ENCODE results near the gene KATNB1.

DNA sequence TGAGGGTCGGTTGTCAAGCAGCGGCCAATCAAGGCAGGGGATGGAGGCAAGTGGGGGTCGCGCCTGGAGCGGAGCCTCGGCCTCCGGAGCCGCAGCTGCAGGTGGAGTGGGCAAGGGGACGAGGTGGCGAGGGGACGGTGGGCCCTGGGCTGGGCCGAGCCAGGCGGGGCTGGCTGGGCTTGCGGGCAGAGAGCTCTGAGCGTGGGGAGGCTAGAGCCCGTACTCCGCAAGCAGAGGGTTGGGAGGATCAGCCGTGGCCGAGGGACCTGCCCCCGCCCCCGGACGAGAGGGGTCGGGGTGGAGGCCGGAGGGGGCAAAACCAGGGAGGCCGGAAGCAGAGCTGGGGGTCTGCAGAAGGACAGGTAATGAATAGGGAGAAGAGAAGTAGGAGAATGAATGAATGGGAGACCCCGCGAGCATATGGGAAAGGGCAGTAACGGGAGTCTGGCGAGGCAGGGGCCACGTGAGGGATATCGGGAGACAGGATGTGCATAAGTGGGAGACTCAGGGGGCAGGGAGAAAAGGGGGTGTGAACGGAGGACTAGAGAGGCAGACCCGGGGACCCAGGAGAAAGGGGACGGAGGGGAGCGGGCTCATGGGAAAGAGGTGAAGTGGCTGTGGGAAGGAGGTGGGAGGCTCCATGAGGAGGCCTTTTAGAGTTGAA, at the start of gene KATNB1:
- TF ChIP-seq, protein P1, sequence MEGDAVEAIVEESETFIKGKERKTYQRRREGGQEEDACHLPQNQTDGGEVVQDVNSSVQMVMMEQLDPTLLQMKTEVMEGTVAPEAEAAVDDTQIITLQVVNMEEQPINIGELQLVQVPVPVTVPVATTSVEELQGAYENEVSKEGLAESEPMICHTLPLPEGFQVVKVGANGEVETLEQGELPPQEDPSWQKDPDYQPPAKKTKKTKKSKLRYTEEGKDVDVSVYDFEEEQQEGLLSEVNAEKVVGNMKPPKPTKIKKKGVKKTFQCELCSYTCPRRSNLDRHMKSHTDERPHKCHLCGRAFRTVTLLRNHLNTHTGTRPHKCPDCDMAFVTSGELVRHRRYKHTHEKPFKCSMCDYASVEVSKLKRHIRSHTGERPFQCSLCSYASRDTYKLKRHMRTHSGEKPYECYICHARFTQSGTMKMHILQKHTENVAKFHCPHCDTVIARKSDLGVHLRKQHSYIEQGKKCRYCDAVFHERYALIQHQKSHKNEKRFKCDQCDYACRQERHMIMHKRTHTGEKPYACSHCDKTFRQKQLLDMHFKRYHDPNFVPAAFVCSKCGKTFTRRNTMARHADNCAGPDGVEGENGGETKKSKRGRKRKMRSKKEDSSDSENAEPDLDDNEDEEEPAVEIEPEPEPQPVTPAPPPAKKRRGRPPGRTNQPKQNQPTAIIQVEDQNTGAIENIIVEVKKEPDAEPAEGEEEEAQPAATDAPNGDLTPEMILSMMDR (IDR thresholded peaks at IDR 0.05; ENCODE audit: poor library complexity, severe bottlenecking) = no peak
- TF ChIP-seq RAD21 (conservative IDR thresholded peaks at IDR 0.05) (peak; percentile 52), MXI1 (conservative IDR thresholded peaks at IDR 0.05; ENCODE audit: poor library complexity, severe bottlenecking) (peak; percentile 79), EZH2 (IDR thresholded peaks at IDR 0.05; ENCODE audit: borderline replicate concordance, insufficient read depth, low read length, poor library complexity, severe bottlenecking) (no peak), TAF1 (IDR thresholded peaks at IDR 0.05; ENCODE audit: low read depth) (peak; percentile 38), EP300 (conservative IDR thresholded peaks at IDR 0.05; ENCODE audit: poor library complexity, severe bottlenecking) (no peak), POLR2AphosphoS5 (IDR thresholded peaks at IDR 0.05) (peak; percentile 80), SMC3 (conservative IDR thresholded peaks at IDR 0.05; ENCODE audit: poor library complexity) (peak; percentile 49)
- TF ChIP-seq, protein P2, sequence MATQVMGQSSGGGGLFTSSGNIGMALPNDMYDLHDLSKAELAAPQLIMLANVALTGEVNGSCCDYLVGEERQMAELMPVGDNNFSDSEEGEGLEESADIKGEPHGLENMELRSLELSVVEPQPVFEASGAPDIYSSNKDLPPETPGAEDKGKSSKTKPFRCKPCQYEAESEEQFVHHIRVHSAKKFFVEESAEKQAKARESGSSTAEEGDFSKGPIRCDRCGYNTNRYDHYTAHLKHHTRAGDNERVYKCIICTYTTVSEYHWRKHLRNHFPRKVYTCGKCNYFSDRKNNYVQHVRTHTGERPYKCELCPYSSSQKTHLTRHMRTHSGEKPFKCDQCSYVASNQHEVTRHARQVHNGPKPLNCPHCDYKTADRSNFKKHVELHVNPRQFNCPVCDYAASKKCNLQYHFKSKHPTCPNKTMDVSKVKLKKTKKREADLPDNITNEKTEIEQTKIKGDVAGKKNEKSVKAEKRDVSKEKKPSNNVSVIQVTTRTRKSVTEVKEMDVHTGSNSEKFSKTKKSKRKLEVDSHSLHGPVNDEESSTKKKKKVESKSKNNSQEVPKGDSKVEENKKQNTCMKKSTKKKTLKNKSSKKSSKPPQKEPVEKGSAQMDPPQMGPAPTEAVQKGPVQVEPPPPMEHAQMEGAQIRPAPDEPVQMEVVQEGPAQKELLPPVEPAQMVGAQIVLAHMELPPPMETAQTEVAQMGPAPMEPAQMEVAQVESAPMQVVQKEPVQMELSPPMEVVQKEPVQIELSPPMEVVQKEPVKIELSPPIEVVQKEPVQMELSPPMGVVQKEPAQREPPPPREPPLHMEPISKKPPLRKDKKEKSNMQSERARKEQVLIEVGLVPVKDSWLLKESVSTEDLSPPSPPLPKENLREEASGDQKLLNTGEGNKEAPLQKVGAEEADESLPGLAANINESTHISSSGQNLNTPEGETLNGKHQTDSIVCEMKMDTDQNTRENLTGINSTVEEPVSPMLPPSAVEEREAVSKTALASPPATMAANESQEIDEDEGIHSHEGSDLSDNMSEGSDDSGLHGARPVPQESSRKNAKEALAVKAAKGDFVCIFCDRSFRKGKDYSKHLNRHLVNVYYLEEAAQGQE (IDR thresholded peaks at IDR 0.05; ENCODE audit: borderline replicate concordance) = peak; percentile 29

Measured in neural cell (in vitro differentiated cells).